PC-3 (cell line): Measurements from ENCODE around the gene ANKRD11. TPM values are rescaled to one million over a fixed set of nuclear protein-coding genes. Genes with fewer than 3 reads are reported as not detected.

ENCODE experiments used
- ATAC-seq: fragments of 200-7000 bp; cut with Tn5 transposase; 2 replicates; pipeline ENCODE4 v1.9.1; 2020; ENCODE audit warnings: mild to moderate bottlenecking, moderate library complexity
- BruUV-seq: library from RNA; stranded (reverse); fragments of 400-500 nt; replicated peaks from 2 replicates; lab custom pipeline; 2021; lab: Mats Ljungman, UMichigan
- CTCF ChIA-PET: fragments of 300-600 bp; sonication (Branson Sonifier 250); formaldehyde crosslinking; loops from one replicate; lab custom pipeline; 2022; ENCODE audit warnings: antibody characterized with exemption; lab: Charles Lee
- POLR2A ChIA-PET: fragments of 300-600 bp; sonication (Branson Sonifier 250); formaldehyde crosslinking; loops from one replicate; lab custom pipeline; 2022; ENCODE audit warnings: antibody characterized with exemption; ENCODE audit not compliant: unreplicated experiment; lab: Charles Lee
- DNase-seq: peaks from one replicate; pipeline ENCODE4 v3.0.0-alpha.2; 2015
- H2AFZ ChIP-seq: fragments of 300-600 bp; sonication (generic); 2 replicates; pipeline ENCODE4 v1.6.0; 2016; ENCODE audit warnings: antibody characterized with exemption, low read length
- H3F3A ChIP-seq: fragments of 300-600 bp; sonication (generic); one replicate; pipeline ENCODE4 v1.6.0; 2017; ENCODE audit warnings: antibody characterized with exemption, low read length, control low read depth, mild to moderate bottlenecking; ENCODE audit not compliant: unreplicated experiment
- H3K27ac ChIP-seq: fragments of 300-600 bp; sonication (generic); 2 replicates; pipeline ENCODE4 v1.5.1; 2016; ENCODE audit warnings: mild to moderate bottlenecking, low read length
- H3K27me3 ChIP-seq: fragments of 300-600 bp; sonication (generic); 2 replicates; pipeline ENCODE4 v1.6.1; 2016; ENCODE audit warnings: low read length, mixed read lengths
- H3K36me3 ChIP-seq: fragments of 300-600 bp; sonication (generic); 2 replicates; pipeline ENCODE4 v1.6.1; 2016; ENCODE audit warnings: low read depth, mixed run types, low read length, mixed read lengths
- H3K4me1 ChIP-seq: fragments of 300-600 bp; sonication (generic); 2 replicates; pipeline ENCODE4 v1.5.1; 2016; ENCODE audit warnings: low read length; ENCODE audit not compliant: insufficient read depth
- H3K4me2 ChIP-seq: fragments of 300-600 bp; sonication (generic); 2 replicates; pipeline ENCODE4 v1.6.0; 2016; ENCODE audit warnings: low read length
- H3K4me3 ChIP-seq: fragments of 300-600 bp; sonication (generic); 2 replicates; pipeline ENCODE4 v1.5.1; 2016; ENCODE audit warnings: mild to moderate bottlenecking, low read length, mixed read lengths
- H3K79me2 ChIP-seq: fragments of 300-600 bp; sonication (generic); 2 replicates; pipeline ENCODE4 v1.6.1; 2017; ENCODE audit warnings: low read length, mixed read lengths
- H3K9ac ChIP-seq: fragments of 300-600 bp; sonication (generic); 2 replicates; pipeline ENCODE4 v1.6.0; 2016; ENCODE audit warnings: mild to moderate bottlenecking, low read length
- H3K9me2 ChIP-seq: fragments of 300-600 bp; sonication (generic); replicated peaks from 2 replicates; pipeline ENCODE4 v1.6.1; 2016; ENCODE audit warnings: mixed run types, low read length, mixed read lengths
- H3K9me3 ChIP-seq: fragments of 300-600 bp; sonication (generic); 2 replicates; pipeline ENCODE4 v1.6.1; 2016; ENCODE audit warnings: low read length, mixed read lengths
- H4K20me1 ChIP-seq: fragments of 300-600 bp; sonication (generic); 2 replicates; pipeline ENCODE4 v1.6.1; 2016; ENCODE audit warnings: low read length, mixed read lengths
- CTCF ChIP-seq: fragments of 300-600 bp; sonication (generic); conservative IDR thresholded peaks from 2 replicates; pipeline ENCODE4 v1.5.1; 2017; ENCODE audit warnings: antibody characterized with exemption, low read depth, mild to moderate bottlenecking, low read length
- EZH2 ChIP-seq: fragments of 300-600 bp; sonication (generic); IDR thresholded peaks from one replicate; pipeline ENCODE4 v1.6.1; 2017; ENCODE audit warnings: antibody characterized with exemption, mild to moderate bottlenecking, low read length; ENCODE audit not compliant: unreplicated experiment
- EZH2phosphoT487 ChIP-seq: fragments of 300-600 bp; sonication (generic); IDR thresholded peaks from 2 replicates; pipeline ENCODE4 v1.6.1; 2018; ENCODE audit warnings: mild to moderate bottlenecking, antibody characterized with exemption, low read length, borderline replicate concordance
- intact Hi-C: fragments of 100-400 bp; cut with micrococcal nuclease; formaldehyde crosslinking; loops from 2 replicates; pipeline ENCODE4 v1.9.0; 2023
- total RNA-seq: library from RNA; depleted of rRNA; stranded (reverse); fragments of >200 nt; gene quantifications from 2 replicates; pipeline ENCODE4 v1.2.3, GENCODE V29; 2014

The ANKRD11 gene
- total RNA-seq, 1 experiment from 2014 or later = 65.0 TPM

- CTCF ChIA-PET = interaction anchor here (0.6 kb wide), 1 partner anchor 16 kb away, joined by 3 read pairs; no protein-coding TSS in a partner anchor
Observed at GRCh38 chr16:89360760-89361435, 129.5 kb downstream of the ANKRD11 start.

GRCh38 chr16:89359264-89360147, 130.9 kb downstream of the ANKRD11 start:
- BruUV-seq = no TSS peak
- DNase-seq (no peak), ATAC-seq (no peak)
- POLR2A ChIA-PET = interaction anchor here (0.5 kb wide), 1 partner anchor 13 kb away, joined by 3 read pairs; no protein-coding TSS in a partner anchor
- Histone ChIP-seq H3K4me1 (peaks cover 12% of the 10 kb centered on the region), H3K27ac (no peak overlapping the region), H3K79me2 (peaks cover 98% of the 10 kb centered on the region), H3K27me3 (no peaks in the 10 kb centered on the region), H3F3A (no peaks in the 10 kb centered on the region), H2AFZ (no peak overlapping the region), H3K4me2 (no peak overlapping the region), H3K9ac (no peak overlapping the region), H3K36me3 (peaks cover 3% of the 10 kb centered on the region; the same call in 1 of the 2 replicates), H3K9me3 (no peaks in the 10 kb centered on the region), H4K20me1 (peaks cover 17% of the 10 kb centered on the region; the same call in 1 of the 2 replicates), H3K9me2 (no peaks in the 10 kb centered on the region), H3K4me3 (no peak overlapping the region)
- intact Hi-C loops = no loop called here
- CTCF ChIA-PET = no interaction called here
- TF ChIP-seq EZH2phosphoT487 = no peak
- no peak for TF ChIP-seq CTCF

More at GRCh38 chr16:89360760-89361435, 129.5 kb downstream of the ANKRD11 start:
- H3K4me2 ChIP-seq = no peak overlapping the region
- peaks cover 13% of the 10 kb centered on the region; the same call in 1 of the 2 replicates for H4K20me1 ChIP-seq
- H3K79me2 ChIP-seq = peaks cover 92% of the 10 kb centered on the region
- peaks cover 24% of the 10 kb centered on the region for H3K4me1 ChIP-seq
- H3K9me2 ChIP-seq = no peaks in the 10 kb centered on the region
- H3K9me3 ChIP-seq = no peaks in the 10 kb centered on the region
- H3F3A ChIP-seq = no peaks in the 10 kb centered on the region
- BruUV-seq = no TSS peak
- no peak for ATAC-seq
- H3K4me3 ChIP-seq = no peak overlapping the region
- no peak for TF ChIP-seq EZH2phosphoT487
- no peak for TF ChIP-seq EZH2
- no peak for TF ChIP-seq CTCF
- H3K27me3 ChIP-seq = no peaks in the 10 kb centered on the region
- no peak overlapping the region for H3K9ac ChIP-seq
- peaks cover 3% of the 10 kb centered on the region; the same call in 1 of the 2 replicates for H3K36me3 ChIP-seq
- no peak overlapping the region for H3K27ac ChIP-seq
- POLR2A ChIA-PET = no interaction called here
- DNase-seq = no peak
- H2AFZ ChIP-seq = no peak overlapping the region
- intact Hi-C loops = no loop called here
